Ishikawa (cell line): ENCODE measurements around the gene FOXR1.

Experiments used
- YY1 ChIP-seq: IDR thresholded peaks from 2 replicates; pipeline ENCODE4 v1.6.1; 2012; ENCODE audit warnings: low read depth
- ZBTB7A ChIP-seq: IDR thresholded peaks from 2 replicates; pipeline ENCODE4 v1.6.1; 2012; ENCODE audit warnings: low read depth
- TF ChIP-seq, protein P1 (sequence below): IDR thresholded peaks from 2 replicates; pipeline ENCODE4 v1.6.1; 2012

DNA sequence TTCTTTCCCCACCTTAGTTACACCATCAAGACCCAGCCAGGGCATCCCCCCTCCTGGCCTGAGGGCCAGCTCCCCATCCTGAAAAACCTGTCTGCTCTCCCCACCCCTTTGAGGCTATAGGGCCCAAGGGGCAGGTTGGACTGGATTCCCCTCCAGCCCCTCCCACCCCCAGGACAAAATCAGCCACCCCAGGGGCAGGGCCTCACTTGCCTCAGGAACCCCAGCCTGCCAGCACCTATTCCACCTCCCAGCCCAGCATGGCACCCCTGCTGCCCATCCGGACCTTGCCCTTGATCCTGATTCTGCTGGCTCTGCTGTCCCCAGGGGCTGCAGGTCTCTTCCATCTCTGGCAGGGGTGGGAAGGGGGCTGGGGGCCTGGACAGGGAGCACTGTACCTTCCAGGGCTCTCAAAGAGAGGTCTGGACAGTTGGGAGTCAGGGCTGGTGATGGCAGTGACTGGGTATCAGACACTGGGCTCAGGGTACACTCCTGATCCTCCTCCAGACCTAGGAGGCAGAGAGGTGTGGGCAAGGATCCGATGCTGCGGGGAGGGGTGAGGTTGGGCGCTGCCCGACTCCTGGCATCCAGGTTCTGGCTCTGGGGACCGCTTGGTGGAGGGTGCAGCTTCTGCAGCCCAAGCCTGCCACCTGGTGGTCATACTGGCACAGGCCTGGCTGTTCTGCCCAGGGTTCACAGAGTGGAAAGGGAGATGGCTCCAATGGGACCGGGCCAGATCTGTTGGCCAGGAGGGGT lies 15.3 kb upstream of the FOXR1 start, which contains the start of gene UPK2:
- 0 out of 2 replicates have a peak, but pooled peaks have one; percentile 17 for TF ChIP-seq YY1
- TF ChIP-seq, protein P1, sequence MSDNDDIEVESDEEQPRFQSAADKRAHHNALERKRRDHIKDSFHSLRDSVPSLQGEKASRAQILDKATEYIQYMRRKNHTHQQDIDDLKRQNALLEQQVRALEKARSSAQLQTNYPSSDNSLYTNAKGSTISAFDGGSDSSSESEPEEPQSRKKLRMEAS, result no peak
- TF ChIP-seq ZBTB7A, result no peak
